ENCODE data around the gene LOXL4. TPM values are rescaled to one million over a fixed set of nuclear protein-coding genes. Genes with fewer than 3 reads are reported as not detected.

Gene LOXL4
- total RNA-seq, 2 experiments from 2014 or later, result not detected

DNA sequence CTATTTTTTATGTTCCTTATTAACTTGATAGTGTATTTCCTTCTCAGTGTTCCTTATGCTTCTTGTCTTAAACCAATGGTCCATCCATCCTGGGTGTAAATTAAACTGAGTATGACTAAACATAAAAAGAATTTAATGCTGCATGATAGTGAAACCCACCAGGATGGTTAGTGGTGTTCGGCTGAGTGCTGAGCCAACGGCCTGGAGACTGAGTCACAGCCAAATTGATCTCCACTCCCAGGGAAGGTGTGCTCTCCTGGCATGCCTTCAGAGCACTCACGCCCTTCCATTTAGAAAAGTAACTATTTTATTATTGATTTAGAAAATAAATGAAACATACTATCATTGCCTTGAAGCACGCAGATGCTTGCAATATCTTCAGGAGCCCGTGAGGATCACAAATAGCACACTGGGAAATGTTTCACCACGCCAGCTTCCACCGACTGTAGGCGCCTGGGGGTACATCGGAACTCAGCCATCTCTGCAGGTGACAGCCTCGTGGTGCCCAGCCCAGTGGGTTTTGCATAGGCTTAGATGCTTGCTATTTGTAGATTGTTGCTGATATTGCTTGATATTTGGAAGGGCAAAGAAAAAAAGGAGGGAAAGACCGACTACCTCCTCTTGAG, 40.0 kb upstream of the LOXL4 start:
- ChIA-PET CTCF (interaction anchor here (1.6 to 2.6 kb wide), 3 partner anchors 8 to 136 kb away, joined by 7 to 12 read pairs (median 8); no protein-coding TSS in a partner anchor), POLR2A (no interaction called here)
- Mint-ChIP-seq H3K4me3 (no peak overlapping the region), H3K36me3 (ENCODE audit: low read depth) (no peaks in the 10 kb centered on the region), H3K9me3 (ENCODE audit: low read depth) (no peaks in the 10 kb centered on the region), H3K4me1 (no peaks in the 10 kb centered on the region), H3K27ac (no peak overlapping the region), H3K27me3 (peaks cover 22% of the 10 kb centered on the region)
- no peak for DNase-seq
- no peak for ATAC-seq
- intact Hi-C loops (cut with DNase I, micrococcal nuclease), result loop anchor here (2.0 to 10.0 kb wide), 2 partner anchors 133 to 393 kb away; no protein-coding TSS in a partner anchor

DNA sequence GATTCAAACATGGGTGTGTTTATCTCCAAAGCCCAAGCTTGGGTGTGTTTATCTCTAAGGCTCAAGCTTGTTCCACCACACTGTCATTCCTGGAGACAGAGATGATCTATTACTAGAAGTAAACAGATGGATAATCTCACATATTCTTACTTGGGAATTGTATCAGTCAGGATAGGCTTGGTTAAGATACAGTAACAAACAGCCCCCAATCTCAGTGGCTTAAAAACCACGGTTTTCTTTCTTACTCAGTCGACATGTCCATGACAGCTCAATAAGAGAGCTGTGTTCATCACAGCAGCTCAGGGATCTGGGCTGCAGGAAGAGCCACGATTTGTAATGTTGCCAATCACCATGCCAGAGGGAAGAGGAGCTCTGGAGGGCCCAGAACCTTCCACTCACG, 38.5 kb upstream of the LOXL4 start:
- Mint-ChIP-seq H3K36me3 (ENCODE audit: low read depth) (no peaks in the 10 kb centered on the region), H3K4me3 (no peak overlapping the region), H3K9me3 (ENCODE audit: low read depth) (no peaks in the 10 kb centered on the region), H3K27me3 (peaks cover 22% of the 10 kb centered on the region), H3K4me1 (no peaks in the 10 kb centered on the region), H3K27ac (no peak overlapping the region)
- DNase-seq (no peak), ATAC-seq (no peak)
- ChIA-PET CTCF (interaction anchor here (0.6 to 1.2 kb wide), 2 partner anchors 137 to 1113 kb away, joined by 3 to 5 read pairs; no protein-coding TSS in a partner anchor), POLR2A (no interaction called here)
- intact Hi-C loops (cut with DNase I, micrococcal nuclease), result loop anchor here in 1 of 2 experiments (10.0 kb wide), 1 partner anchor 132 kb away; no protein-coding TSS in a partner anchor

DNA sequence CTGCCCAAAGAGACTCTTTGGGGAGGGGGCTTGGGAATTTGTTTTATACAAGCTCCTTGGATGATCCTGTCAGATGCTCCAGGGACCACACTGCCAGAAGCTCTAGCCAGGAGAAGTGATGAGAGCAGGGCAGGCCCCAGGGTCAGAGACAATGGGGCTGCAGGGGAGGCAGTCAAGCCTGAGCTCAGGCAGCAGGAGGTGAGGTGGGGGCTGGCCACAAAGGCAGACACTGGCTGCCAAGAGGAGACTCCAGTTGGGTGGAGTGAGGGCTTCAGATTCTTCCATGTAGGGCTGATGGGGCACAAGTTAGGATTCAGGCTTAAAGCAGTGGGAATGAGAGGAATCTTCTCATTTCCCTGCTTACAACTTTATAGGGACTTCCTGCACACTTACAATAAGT, 35.6 kb upstream of the LOXL4 start:
- ChIA-PET POLR2A (no interaction called here), CTCF (no interaction called here)
- ATAC-seq, result no peak
- Mint-ChIP-seq H3K4me1 (no peaks in the 10 kb centered on the region), H3K27me3 (peaks cover 20% of the 10 kb centered on the region), H3K36me3 (ENCODE audit: low read depth) (no peaks in the 10 kb centered on the region), H3K27ac (no peak overlapping the region), H3K9me3 (ENCODE audit: low read depth) (no peaks in the 10 kb centered on the region), H3K4me3 (no peak overlapping the region)
- intact Hi-C loops (cut with DNase I, micrococcal nuclease), result loop anchor here in 1 of 2 experiments (10.0 kb wide), 1 partner anchor 129 kb away; no protein-coding TSS in a partner anchor
- DNase-seq, result no peak

DNA sequence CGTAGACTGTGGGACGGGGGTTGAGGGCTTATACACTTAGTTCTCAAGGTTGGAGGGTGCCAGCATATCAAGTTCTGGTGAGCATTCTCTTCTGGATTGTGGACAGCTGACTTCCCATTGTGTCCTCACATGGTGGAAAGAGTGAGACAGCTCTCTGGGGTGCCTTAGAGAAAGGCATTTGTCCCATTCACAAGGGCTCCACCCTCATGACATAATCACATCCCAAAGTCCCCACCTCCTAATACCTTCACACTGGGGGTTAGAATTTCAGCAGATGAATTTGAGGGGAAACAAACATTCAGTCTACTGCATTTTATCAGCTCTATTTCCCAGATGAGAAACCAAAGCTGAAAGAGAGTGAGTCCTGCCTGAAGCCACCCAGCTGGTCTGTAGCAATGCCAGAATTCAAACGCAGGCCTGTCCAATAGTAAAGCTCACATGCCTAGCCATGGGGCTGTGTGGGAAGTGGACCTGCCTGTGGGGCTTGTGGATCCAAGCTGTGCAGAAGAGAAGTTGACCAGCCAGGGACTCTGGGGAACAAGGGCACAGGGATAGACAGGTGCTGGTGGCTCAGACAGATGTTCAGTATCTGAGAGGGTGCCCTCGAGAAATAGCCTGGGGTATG, 34.9 kb upstream of the LOXL4 start:
- Mint-ChIP-seq H3K4me1 (no peaks in the 10 kb centered on the region), H3K36me3 (ENCODE audit: low read depth) (no peaks in the 10 kb centered on the region), H3K4me3 (no peak overlapping the region), H3K9me3 (ENCODE audit: low read depth) (no peaks in the 10 kb centered on the region), H3K27ac (no peak overlapping the region), H3K27me3 (peaks cover 18% of the 10 kb centered on the region)
- no peak for ATAC-seq
- no peak for DNase-seq
- POLR2A ChIA-PET, result no interaction called here
- CTCF ChIA-PET, result no interaction called here
- intact Hi-C loops (cut with DNase I, micrococcal nuclease), result loop anchor here in 1 of 2 experiments (10.0 kb wide), 1 partner anchor 128 kb away; no protein-coding TSS in a partner anchor

DNA sequence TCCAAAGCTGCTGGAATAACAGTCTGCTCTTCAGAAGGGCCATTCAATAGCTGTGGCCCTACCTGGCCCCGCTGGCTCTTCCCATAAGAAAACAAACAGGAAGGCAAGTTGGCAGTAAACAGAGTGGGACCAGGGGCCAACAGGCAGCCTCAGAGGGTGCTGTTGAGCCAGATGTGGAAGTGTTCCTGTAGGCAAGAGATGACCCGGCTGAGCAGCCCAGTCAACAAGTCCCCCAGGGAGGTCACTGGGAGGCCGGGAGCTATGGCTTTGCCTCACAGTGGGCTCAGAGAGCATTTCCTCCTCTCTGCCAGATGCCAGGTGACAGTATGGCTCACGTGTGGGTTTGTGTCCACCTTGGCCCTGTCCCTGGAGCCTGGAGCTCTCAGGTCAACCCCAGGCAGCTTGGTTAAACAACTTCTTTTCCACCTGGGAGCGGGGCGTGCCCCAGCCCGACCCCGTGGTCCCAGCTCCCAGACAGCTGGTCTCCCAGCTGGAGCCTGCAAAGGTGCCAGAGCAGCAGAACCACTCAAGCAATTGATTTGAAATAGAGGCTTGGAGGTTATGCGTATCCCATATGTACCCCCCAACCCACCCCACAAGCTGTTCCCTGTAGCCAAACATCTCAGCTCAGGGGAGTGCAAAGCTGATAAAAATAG, 33.8 kb upstream of the LOXL4 start:
- Mint-ChIP-seq H3K27ac (no peak overlapping the region), H3K27me3 (peaks cover 18% of the 10 kb centered on the region), H3K4me3 (no peak overlapping the region), H3K4me1 (no peaks in the 10 kb centered on the region), H3K36me3 (ENCODE audit: low read depth) (no peaks in the 10 kb centered on the region), H3K9me3 (ENCODE audit: low read depth) (no peaks in the 10 kb centered on the region)
- ATAC-seq (no peak), DNase-seq (no peak)
- POLR2A ChIA-PET, result no interaction called here
- intact Hi-C loops (cut with DNase I, micrococcal nuclease), result loop anchor here in 1 of 2 experiments (10.0 kb wide), 1 partner anchor 127 kb away; no protein-coding TSS in a partner anchor
- CTCF ChIA-PET, result interaction anchor here (0.5 to 0.7 kb wide), 2 partner anchors 7 to 11 kb away, joined by 4 read pairs; no protein-coding TSS in a partner anchor

DNA sequence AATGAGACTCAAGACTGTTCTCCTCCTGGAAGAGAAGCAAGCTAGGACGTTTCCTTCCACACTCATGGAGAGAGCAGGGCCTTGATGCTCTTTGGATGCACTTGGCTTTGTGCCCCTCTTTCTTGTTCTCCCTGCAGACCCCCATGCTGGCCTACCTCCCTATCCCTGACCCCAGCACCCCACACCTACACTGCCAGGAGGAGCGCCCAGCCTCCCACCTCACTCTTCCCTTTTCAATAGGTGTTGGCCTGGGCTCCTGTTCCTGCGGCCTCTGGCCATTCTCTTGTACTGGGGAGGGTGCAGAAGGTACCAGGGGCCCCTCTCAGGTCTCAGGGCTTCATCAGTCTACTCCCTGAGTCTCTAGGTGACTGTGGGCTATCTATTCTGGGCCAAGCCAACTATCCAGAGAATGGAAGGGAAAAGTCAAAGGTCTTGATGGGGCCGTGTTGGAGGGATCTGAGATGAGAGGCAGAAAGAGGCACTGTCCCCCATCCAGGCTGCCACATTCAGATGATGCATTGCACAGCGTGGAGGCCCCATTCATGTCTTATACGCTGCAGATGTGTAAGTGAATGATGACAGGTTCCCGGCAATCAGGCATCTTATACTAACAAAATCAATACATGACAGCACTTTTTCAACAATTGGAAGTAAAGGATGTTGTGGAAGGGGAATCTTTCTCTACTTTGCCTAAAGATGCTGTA, 32.7 kb upstream of the LOXL4 start:
- Mint-ChIP-seq H3K27ac (no peak overlapping the region), H3K36me3 (ENCODE audit: low read depth) (no peaks in the 10 kb centered on the region), H3K27me3 (peaks cover 18% of the 10 kb centered on the region), H3K4me1 (no peaks in the 10 kb centered on the region), H3K9me3 (ENCODE audit: low read depth) (no peaks in the 10 kb centered on the region), H3K4me3 (no peak overlapping the region)
- no peak for DNase-seq
- ChIA-PET CTCF (interaction anchor here (0.7 to 1.3 kb wide), 2 partner anchors 8 to 9 kb away, joined by 4 to 8 read pairs; no protein-coding TSS in a partner anchor), POLR2A (no interaction called here)
- ATAC-seq, result no peak
- intact Hi-C loops (cut with DNase I, micrococcal nuclease), result loop anchor here in 1 of 2 experiments (10.0 kb wide), 1 partner anchor 126 kb away; no protein-coding TSS in a partner anchor

GRCh38 chr10:98299341-98299740, 31.3 kb upstream of the LOXL4 start:
- no peak overlapping the region for H3K4me3 Mint-ChIP-seq
- ATAC-seq, result no peak
- DNase-seq, result no peak
- H3K27ac Mint-ChIP-seq, result no peak overlapping the region
- peaks cover 12% of the 10 kb centered on the region for H3K27me3 Mint-ChIP-seq
- ChIA-PET POLR2A (no interaction called here), CTCF (interaction anchor here (1.3 kb wide), 1 partner anchor 10 kb away, joined by 8 read pairs; no protein-coding TSS in a partner anchor)
- intact Hi-C loops (cut with DNase I, micrococcal nuclease), result no loop called here
- H3K36me3 Mint-ChIP-seq (ENCODE audit: low read depth), result no peaks in the 10 kb centered on the region
- H3K4me1 Mint-ChIP-seq, result no peaks in the 10 kb centered on the region
- no peaks in the 10 kb centered on the region for H3K9me3 Mint-ChIP-seq (ENCODE audit: low read depth)

DNA sequence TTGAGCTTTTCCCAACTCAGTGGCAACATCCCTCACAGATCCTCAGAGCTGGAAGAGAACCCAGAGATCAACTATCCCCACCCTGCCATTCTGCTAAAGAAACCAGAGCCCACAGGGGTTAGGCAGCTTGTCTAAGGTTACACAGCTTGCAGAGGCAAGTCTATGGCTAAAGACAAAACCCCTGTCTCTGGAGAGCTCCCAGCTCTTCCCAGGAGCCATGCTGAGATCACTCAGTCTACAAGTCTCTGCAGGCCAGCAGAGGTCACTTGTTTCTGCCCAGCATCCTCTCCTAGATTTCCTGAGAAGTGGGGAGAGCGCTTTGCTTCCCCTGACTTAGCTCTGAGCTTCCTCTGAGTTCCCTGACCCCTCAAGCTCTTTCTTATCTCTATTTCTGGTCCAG, 28.5 kb upstream of the LOXL4 start:
- CTCF ChIA-PET, result interaction anchor here (0.5 kb wide), 1 partner anchor 873 kb away, joined by 3 read pairs; no protein-coding TSS in a partner anchor
- ATAC-seq (no peak), DNase-seq (no peak)
- no peak overlapping the region for H3K27ac Mint-ChIP-seq
- POLR2A ChIA-PET, result no interaction called here
- no peaks in the 10 kb centered on the region for H3K4me1 Mint-ChIP-seq
- intact Hi-C loops (cut with DNase I, micrococcal nuclease), result no loop called here
- H3K9me3 Mint-ChIP-seq (ENCODE audit: low read depth), result no peaks in the 10 kb centered on the region
- H3K4me3 Mint-ChIP-seq, result no peak overlapping the region
- peaks cover 18% of the 10 kb centered on the region for H3K27me3 Mint-ChIP-seq
- H3K36me3 Mint-ChIP-seq (ENCODE audit: low read depth), result no peaks in the 10 kb centered on the region

- no peak for DNase-seq
- Mint-ChIP-seq H3K27ac (no peak overlapping the region), H3K4me3 (no peak overlapping the region), H3K9me3 (ENCODE audit: low read depth) (no peaks in the 10 kb centered on the region), H3K27me3 (peaks cover 15% of the 10 kb centered on the region), H3K4me1 (no peaks in the 10 kb centered on the region), H3K36me3 (ENCODE audit: low read depth) (no peaks in the 10 kb centered on the region)
- CTCF ChIA-PET, result no interaction called here
- no peak for ATAC-seq
- intact Hi-C loops (cut with DNase I, micrococcal nuclease), result no loop called here
- POLR2A ChIA-PET, result no interaction called here
These were observed 27.9 kb upstream of the LOXL4 start for GRCh38 chr10:98295907-98296306.

DNA sequence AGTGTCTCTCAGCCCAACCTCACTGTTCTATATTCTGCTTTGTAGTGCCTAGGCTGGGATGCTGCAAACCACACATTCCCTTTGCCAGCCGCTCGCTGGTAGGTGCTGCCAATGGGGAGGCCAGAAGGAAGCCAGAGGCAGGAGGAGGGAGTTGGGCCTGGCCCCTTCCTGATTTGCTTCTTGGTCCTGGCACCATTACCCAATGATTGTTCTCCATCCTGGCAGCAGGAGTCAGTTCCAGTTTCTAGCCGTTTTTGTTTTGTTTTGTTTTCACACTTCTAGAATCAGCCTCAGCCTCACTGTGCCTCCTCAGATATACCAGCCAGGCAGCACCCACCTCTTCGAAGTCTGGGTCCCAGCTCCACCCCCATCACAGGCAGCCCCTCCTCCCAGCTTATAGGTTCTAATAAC, 27.4 kb upstream of the LOXL4 start:
- intact Hi-C loops (cut with DNase I, micrococcal nuclease), result no loop called here
- DNase-seq, result no peak
- no peaks in the 10 kb centered on the region for H3K4me1 Mint-ChIP-seq
- peaks cover 12% of the 10 kb centered on the region for H3K27me3 Mint-ChIP-seq
- ChIA-PET CTCF (no interaction called here), POLR2A (no interaction called here)
- H3K27ac Mint-ChIP-seq, result no peak overlapping the region
- H3K36me3 Mint-ChIP-seq (ENCODE audit: low read depth), result no peaks in the 10 kb centered on the region
- H3K4me3 Mint-ChIP-seq, result no peak overlapping the region
- no peaks in the 10 kb centered on the region for H3K9me3 Mint-ChIP-seq (ENCODE audit: low read depth)
- no peak for ATAC-seq

DNA sequence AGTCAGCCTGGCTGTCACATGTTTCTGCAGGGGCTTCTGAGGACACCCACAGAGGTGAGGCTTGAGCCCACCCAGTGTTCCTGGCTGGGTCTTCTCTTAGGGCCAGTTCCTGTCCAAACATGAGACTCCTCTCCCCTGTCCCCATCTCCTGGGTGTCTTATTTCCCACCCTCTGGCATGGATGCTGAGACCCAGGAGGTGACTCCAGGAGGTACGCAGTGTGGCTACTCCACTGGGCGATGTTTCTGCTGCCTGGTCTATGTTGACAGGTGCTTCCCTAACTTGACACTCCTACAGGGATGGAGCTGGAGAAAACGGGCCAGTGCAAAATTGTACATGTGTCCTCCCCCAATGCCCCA, 26.3 kb upstream of the LOXL4 start:
- no peak overlapping the region for H3K27ac Mint-ChIP-seq
- CTCF ChIA-PET, result interaction anchor here (0.6 to 1.3 kb wide), 3 partner anchors 21 to 267 kb away, joined by 3 to 4 read pairs (median 4); no protein-coding TSS in a partner anchor
- H3K27me3 Mint-ChIP-seq, result peaks cover 8% of the 10 kb centered on the region
- H3K9me3 Mint-ChIP-seq (ENCODE audit: low read depth), result no peaks in the 10 kb centered on the region
- no peak overlapping the region for H3K4me3 Mint-ChIP-seq
- H3K4me1 Mint-ChIP-seq, result no peaks in the 10 kb centered on the region
- POLR2A ChIA-PET, result no interaction called here
- intact Hi-C loops (cut with DNase I, micrococcal nuclease), result no loop called here
- no peaks in the 10 kb centered on the region for H3K36me3 Mint-ChIP-seq (ENCODE audit: low read depth)
- no peak for ATAC-seq
- no peak for DNase-seq

Measured in activated CD4-positive, alpha-beta T cell treated with anti-CD3 and anti-CD28 coated beads for 36 hours (primary cell).